GM23248 (cell line): ENCODE measurements around the gene TMEM271. TPM values are rescaled to one million over a fixed set of nuclear protein-coding genes. Genes with fewer than 3 reads are reported as not detected.

ENCODE experiments used
- DNase-seq: peaks from one replicate; pipeline ENCODE4 v3.0.0-alpha.2; 2015
- H2AFZ ChIP-seq: fragments of 200-600 bp; sonication (generic); 2 replicates; pipeline ENCODE4 v1.6.1; 2016; ENCODE audit warnings: antibody characterized with exemption
- H3F3A ChIP-seq: fragments of 200-600 bp; sonication (generic); 2 replicates; pipeline ENCODE4 v1.6.1; 2016; ENCODE audit warnings: mild to moderate bottlenecking, antibody characterized with exemption, mixed run types; ENCODE audit not compliant: insufficient read depth
- H3K27ac ChIP-seq: fragments of 200-600 bp; sonication (generic); 2 replicates; pipeline ENCODE4 v1.5.1; 2016; ENCODE audit warnings: mild to moderate bottlenecking
- H3K27me3 ChIP-seq: fragments of 200-600 bp; sonication (generic); replicated peaks from 2 replicates; pipeline ENCODE4 v1.6.1; 2016; ENCODE audit warnings: mild to moderate bottlenecking; ENCODE audit not compliant: insufficient read depth
- H3K36me3 ChIP-seq: fragments of 200-600 bp; sonication (generic); 2 replicates; pipeline ENCODE4 v1.6.1; 2016; ENCODE audit warnings: low read depth, mild to moderate bottlenecking
- H3K4me1 ChIP-seq: fragments of 200-600 bp; sonication (generic); 2 replicates; pipeline ENCODE4 v1.6.1; 2016; ENCODE audit warnings: mild to moderate bottlenecking; ENCODE audit not compliant: insufficient read depth
- H3K4me2 ChIP-seq: fragments of 200-600 bp; sonication (generic); one replicate; pipeline ENCODE4 v1.6.1; 2016; ENCODE audit warnings: mild to moderate bottlenecking; ENCODE audit not compliant: unreplicated experiment
- H3K4me3 ChIP-seq: fragments of 200-600 bp; sonication (generic); 2 replicates; pipeline ENCODE4 v1.5.1; 2016; ENCODE audit warnings: mild to moderate bottlenecking
- H3K79me2 ChIP-seq: fragments of 200-600 bp; sonication (generic); 2 replicates; pipeline ENCODE4 v1.6.1; 2016; ENCODE audit warnings: mild to moderate bottlenecking; ENCODE audit not compliant: insufficient read depth
- H3K9ac ChIP-seq: fragments of 200-600 bp; sonication (generic); 2 replicates; pipeline ENCODE4 v1.6.1; 2016; ENCODE audit warnings: mild to moderate bottlenecking
- H3K9me2 ChIP-seq: fragments of 200-600 bp; sonication (generic); 2 replicates; pipeline ENCODE4 v1.6.1; 2016; ENCODE audit warnings: mixed run types, mild to moderate bottlenecking, moderate library complexity; ENCODE audit not compliant: insufficient read depth
- H3K9me3 ChIP-seq: fragments of 200-600 bp; sonication (generic); one replicate; pipeline ENCODE4 v1.6.1; 2017; ENCODE audit warnings: low read depth
- H4K20me1 ChIP-seq: fragments of 200-600 bp; sonication (generic); 2 replicates; pipeline ENCODE4 v1.6.0; 2016; ENCODE audit not compliant: insufficient read depth
- EZH2 ChIP-seq: fragments of 200-600 bp; sonication (generic); IDR thresholded peaks from 2 replicates; pipeline ENCODE4 v1.6.1; 2018; ENCODE audit warnings: antibody characterized with exemption, mild to moderate bottlenecking; ENCODE audit not compliant: insufficient read depth, poor library complexity, severe bottlenecking
- EZH2phosphoT487 ChIP-seq: fragments of 200-600 bp; sonication (generic); IDR thresholded peaks from 2 replicates; pipeline ENCODE4 v1.6.1; 2018; ENCODE audit warnings: antibody characterized with exemption, moderate library complexity, mild to moderate bottlenecking, low read depth; ENCODE audit not compliant: insufficient read depth
- WGBS, 2 experiments: methylation state at CpG; one replicate each; pipeline ENCODE4 v1.1.6; 2015 to 2017; ENCODE audit warnings: low lambda C conversion rate in 2 of 2, low coverage in 1 of 2; ENCODE audit errors: missing lambda C conversion rate in 2 of 2; 5-methylcytosine and 5-hydroxymethylcytosine counted together
- in situ Hi-C: fragments of 300-500 bp; cut with MboI; formaldehyde crosslinking; loops from 2 replicates; pipeline ENCODE4 v1.15.0; 2020
- polyA plus RNA-seq: library from polyadenylated mRNA; unstranded; fragments of >200 nt; fragmentation: Nextera tagmentation; extraction: Ambion mirVana; gene quantifications from 2 replicates; pipeline ENCODE4 v1.2.1, GENCODE V29; 2016
- total RNA-seq: library from RNA; depleted of rRNA; stranded (reverse); fragments of >200 nt; shearing (Covaris generic); gene quantifications from 2 replicates; pipeline ENCODE4 v1.2.3, GENCODE V29; 2014

Gene TMEM271
- total and polyA plus RNA-seq, 2 experiments from 2014 or later: not detected

DNA sequence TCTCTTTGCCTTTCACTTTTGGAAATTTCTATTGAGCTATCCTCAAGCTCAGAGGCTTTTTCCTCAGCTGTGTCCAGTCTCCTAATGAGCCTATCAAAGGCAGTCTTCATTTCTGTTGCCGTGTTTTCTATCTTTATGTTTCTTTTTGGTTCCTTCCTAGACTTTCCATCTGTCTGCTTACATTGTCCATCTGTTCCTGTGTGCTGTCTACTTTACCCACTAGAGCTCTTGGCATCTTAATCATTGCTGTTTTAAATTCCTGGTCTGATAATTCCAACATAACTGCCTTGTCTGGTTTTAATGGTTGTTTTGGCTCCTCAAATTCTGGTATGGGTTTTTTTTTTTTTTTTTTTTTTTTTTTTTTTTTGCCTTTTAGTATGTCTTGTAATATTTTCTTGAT is 40.0 kb upstream of the TMEM271 start:
- Histone ChIP-seq H2AFZ (no peak overlapping the region), H4K20me1 (no peaks in the 10 kb centered on the region), H3K9ac (no peak overlapping the region), H3K79me2 (no peaks in the 10 kb centered on the region), H3K4me1 (no peaks in the 10 kb centered on the region), H3F3A (no peaks in the 10 kb centered on the region), H3K4me2 (no peak overlapping the region), H3K27me3 (peaks cover 30% of the 10 kb centered on the region), H3K9me2 (no peaks in the 10 kb centered on the region), H3K27ac (no peak overlapping the region), H3K36me3 (no peaks in the 10 kb centered on the region), H3K4me3 (no peak overlapping the region), H3K9me3 (no peaks in the 10 kb centered on the region)
- no peak for TF ChIP-seq EZH2
- TF ChIP-seq EZH2phosphoT487: no peak
- no peak for DNase-seq
- in situ Hi-C loops: no loop called here
- 12 to 45% methylated on average over 1 of the region's 1 CpG for WGBS, 2 experiments

DNA sequence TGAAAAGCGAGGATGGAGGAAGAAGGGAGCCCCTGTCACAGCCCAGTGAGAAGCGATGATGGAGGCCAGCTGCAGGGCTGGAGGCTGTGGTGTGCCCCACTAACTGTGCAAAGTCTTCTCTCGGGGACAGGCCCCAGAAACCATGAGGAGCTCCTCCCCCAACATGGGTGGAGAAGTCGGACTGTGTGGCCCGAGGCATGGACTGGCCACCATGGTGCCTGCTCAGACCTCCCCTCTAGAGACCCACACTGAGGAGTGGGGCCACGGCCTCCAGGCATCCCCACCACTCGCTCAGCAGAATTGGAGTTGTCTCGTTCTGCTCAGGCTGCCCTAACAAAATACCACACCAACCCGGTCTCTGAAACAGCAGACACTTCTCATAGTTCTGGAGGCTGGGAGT is 37.0 kb upstream of the TMEM271 start:
- Histone ChIP-seq H3K9me2 (no peaks in the 10 kb centered on the region), H3K4me1 (no peaks in the 10 kb centered on the region), H3K4me2 (no peak overlapping the region), H2AFZ (no peak overlapping the region), H3K27ac (no peak overlapping the region), H3K79me2 (no peaks in the 10 kb centered on the region), H4K20me1 (no peaks in the 10 kb centered on the region), H3K27me3 (peaks cover 30% of the 10 kb centered on the region), H3K4me3 (no peak overlapping the region), H3K36me3 (no peaks in the 10 kb centered on the region), H3F3A (no peaks in the 10 kb centered on the region; the same call in 1 of the 2 replicates), H3K9ac (no peak overlapping the region), H3K9me3 (no peaks in the 10 kb centered on the region)
- WGBS, 2 experiments: 28 to 31% methylated on average over 8 to 9 of the region's 9 CpGs
- TF ChIP-seq EZH2 (no peak), EZH2phosphoT487 (no peak)
- in situ Hi-C loops: no loop called here
- DNase-seq: no peak

DNA sequence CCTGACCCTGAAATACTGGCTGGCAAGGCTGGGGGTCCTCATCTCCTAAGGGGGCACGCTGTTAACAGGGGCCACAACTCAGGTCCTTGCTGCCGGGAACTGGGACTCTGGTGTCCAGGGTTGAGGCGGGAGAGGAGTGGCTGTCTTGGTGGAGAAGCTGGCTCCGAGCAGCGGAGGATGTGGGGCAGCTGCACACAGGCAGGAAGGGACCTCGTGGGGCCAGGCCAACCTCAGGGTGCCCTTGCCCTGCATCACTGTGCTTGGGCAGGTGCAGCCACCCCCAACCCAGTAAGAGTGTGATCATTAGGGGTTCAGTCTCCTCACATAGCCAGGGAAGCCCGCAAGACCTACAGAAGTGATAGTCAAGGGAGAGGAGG is 36.6 kb upstream of the TMEM271 start:
- H3K9ac ChIP-seq: no peak overlapping the region
- H3F3A ChIP-seq: no peaks in the 10 kb centered on the region; the same call in 1 of the 2 replicates

DNA sequence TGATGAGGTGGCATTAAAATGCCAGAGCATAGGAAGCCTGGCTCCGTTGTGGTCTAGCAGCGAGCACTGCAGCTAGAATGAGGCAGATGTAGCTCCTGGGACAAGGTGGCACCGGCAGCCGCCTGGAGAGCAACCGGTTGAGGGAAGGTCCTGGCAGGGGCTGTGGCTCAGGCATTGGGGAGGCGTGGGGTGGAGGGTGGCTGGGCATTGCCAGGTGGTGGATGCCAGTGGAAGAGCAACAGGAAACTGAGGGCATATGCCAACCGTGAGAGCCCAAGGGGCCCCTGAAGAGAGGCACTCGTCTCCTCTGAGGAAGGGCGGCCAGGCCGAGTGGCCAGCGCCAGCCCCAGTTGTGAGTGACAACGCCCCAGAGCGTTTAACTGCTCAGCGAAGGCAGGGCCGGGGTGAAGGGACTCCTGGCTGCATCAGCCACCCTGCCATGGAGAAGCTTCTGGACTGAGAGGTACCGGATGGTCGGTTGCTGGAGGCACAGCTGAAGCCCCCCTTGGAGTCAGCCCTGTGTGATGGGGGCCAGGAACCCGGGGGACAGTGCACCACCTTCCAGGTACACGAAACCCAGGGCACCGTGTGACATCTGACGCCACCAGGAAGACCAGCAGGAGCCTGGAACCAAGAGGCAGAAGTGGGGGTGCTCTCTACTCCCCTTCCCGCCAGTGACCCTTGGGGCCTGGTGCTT is 36.1 kb upstream of the TMEM271 start:
- peaks cover 30% of the 10 kb centered on the region for H3K27me3 ChIP-seq
- no peaks in the 10 kb centered on the region for H4K20me1 ChIP-seq
- DNase-seq: no peak
- no peaks in the 10 kb centered on the region for H3K79me2 ChIP-seq
- H3K27ac ChIP-seq: no peak overlapping the region
- no peaks in the 10 kb centered on the region for H3K4me1 ChIP-seq
- no peak overlapping the region for H3K9ac ChIP-seq
- 52 to 55% methylated on average over 22 of the region's 22 CpGs for WGBS, 2 experiments
- TF ChIP-seq EZH2: no peak
- TF ChIP-seq EZH2phosphoT487: no peak
- in situ Hi-C loops: no loop called here
- no peak overlapping the region for H3K4me3 ChIP-seq
- H3K36me3 ChIP-seq: no peaks in the 10 kb centered on the region
- no peaks in the 10 kb centered on the region; the same call in 1 of the 2 replicates for H3F3A ChIP-seq
- no peaks in the 10 kb centered on the region for H3K9me2 ChIP-seq
- H3K4me2 ChIP-seq: no peak overlapping the region
- no peak overlapping the region for H2AFZ ChIP-seq
- no peaks in the 10 kb centered on the region for H3K9me3 ChIP-seq

More for the DNA sequence above, 36.6 kb upstream of the TMEM271 start:
- DNase-seq: no peak
- 41 to 53% methylated on average over 7 of the region's 7 CpGs for WGBS, 2 experiments
- H3K4me3 ChIP-seq: no peak overlapping the region
- no peaks in the 10 kb centered on the region for H3K4me1 ChIP-seq
- H3K36me3 ChIP-seq: no peaks in the 10 kb centered on the region
- TF ChIP-seq EZH2 (no peak), EZH2phosphoT487 (no peak)
- no peaks in the 10 kb centered on the region for H4K20me1 ChIP-seq
- H3K79me2 ChIP-seq: no peaks in the 10 kb centered on the region
- peaks cover 30% of the 10 kb centered on the region for H3K27me3 ChIP-seq
- H3K27ac ChIP-seq: no peak overlapping the region
- H3K4me2 ChIP-seq: no peak overlapping the region
- no peaks in the 10 kb centered on the region for H3K9me2 ChIP-seq
- no peaks in the 10 kb centered on the region for H3K9me3 ChIP-seq
- no peak overlapping the region for H2AFZ ChIP-seq
- in situ Hi-C loops: no loop called here
